Superior temporal gyrus (tissue), 1 donor: ENCODE measurements around the gene RASGRF1.
"Not testable (repeated sequence)": the region's sequence is repeated elsewhere in the genome, so short reads cannot be mapped to it uniquely, and the experiment has no call there.

ENCODE experiments used
- DNase-seq: peaks from one replicate; pipeline ENCODE4 v3.0.0-alpha.2; 2016; ENCODE audit errors: extremely low spot score

The RASGRF1 gene

DNA sequence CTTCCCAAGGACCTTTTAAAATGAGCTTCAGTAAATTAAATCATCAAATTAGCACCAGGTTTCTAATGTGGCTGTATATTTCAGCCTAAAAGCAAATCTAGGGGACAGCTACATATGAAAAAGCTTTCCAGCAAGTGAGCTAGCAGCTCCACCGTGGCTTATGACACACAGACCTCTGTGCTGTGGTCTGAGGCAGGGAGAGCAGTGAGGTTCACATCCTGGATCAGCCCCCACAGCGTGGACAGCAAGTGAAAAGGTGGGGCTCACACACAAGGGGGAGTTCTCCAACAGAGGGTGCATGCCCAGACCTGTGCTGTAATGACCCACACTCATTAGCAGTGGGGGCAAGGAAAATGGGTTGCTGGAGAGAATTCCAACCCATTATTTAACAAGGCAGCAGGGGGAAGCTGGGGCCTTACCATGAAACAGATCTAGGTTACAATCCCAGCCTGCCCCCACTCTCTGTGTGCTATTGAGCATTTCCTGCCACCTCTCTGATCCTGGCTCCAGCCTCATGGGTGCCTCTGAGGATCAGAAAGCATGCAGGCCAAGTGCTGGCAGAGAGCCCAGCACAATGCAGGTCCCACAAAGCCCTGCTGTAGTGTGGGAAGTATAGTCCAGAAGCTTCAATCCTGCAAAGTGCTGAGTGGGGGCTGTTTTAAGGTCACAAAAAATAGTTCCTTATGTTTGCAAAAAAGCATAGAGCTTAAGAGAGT is 48.2 kb downstream of the RASGRF1 start:
- DNase-seq, result no peak

DNA sequence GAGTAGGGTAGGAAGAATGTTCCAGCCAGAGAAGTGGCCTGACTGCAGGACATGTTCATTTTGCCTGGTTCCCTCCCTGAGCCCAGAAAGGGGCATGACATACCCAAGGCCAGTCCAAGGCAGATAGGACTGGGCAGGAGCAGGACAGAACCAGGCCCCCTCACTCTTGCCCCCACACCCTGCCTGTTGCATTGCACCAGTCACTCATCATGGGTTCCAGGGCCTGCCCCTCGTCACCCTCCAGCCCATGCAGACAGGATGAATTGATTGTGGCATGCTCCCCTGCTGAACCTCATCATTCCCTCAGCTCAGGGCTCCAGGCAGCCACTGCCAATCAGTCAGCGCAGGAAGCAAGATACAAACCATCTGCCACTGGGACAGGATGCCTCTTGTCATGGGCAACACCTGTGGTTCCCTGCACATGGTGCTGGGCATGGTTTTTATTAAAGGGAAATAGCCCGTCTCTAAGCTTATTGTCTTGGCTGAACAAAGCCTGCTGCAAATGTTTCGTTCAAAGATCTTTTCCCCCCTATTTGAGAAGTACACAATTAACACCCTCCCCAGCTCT is 48.9 kb downstream of the RASGRF1 start:
- no peak for DNase-seq

- no peak for DNase-seq
Observed at GRCh38 chr15:79037848-79038247, 52.7 kb downstream of the RASGRF1 start.

DNA sequence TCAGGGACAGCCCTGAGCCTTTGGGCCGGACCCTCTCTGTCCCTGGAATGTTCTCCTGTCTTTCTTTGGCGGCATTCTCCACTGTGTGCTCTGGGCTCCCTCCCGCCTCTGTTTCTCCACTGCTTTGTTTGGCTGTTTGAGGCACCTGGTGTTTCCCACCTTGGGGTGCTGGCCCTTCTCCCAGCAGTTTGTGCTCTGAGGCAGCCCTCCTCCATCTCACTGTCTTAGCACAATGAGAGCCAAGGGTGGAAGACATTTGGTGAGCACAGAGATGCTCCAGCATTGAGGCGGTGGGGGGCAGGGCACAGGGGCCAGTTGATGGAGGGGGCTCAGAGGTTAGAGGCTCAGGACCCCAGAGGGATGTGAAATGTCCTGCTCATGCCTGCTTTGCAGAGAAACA is 54.3 kb downstream of the RASGRF1 start:
- no peak for DNase-seq

- DNase-seq, result no peak
Observed at GRCh38 chr15:79035814-79036213, 54.8 kb downstream of the RASGRF1 start.

GRCh38 chr15:79035111-79035601 is 55.4 kb downstream of the RASGRF1 start:
- no peak for DNase-seq

- no peak for DNase-seq
Observed at GRCh38 chr15:79034284-79034683, 56.3 kb downstream of the RASGRF1 start.

GRCh38 chr15:79032656-79033055 is 57.9 kb downstream of the RASGRF1 start:
- DNase-seq, result no peak

DNA sequence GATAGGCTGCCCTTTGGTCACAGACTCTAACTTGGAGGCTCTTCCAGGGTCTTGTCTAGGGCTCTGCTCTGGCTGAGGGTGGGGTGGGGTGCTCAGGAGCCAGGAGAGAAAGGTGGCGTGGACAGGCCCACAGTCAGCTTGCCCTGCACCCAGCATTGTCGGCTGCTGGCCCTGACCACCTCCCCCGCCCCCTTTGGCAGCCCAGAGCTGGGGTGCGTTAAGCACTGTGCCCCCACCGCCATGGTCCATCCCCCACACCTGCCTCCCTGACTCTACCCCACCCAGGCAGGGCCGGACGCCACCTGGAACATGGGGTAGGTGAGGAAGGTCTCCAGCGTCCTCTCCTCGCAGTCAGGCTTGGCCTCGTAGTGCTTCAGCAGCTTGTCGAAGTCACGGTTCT is 58.8 kb downstream of the RASGRF1 start:
- DNase-seq, result no peak

DNA sequence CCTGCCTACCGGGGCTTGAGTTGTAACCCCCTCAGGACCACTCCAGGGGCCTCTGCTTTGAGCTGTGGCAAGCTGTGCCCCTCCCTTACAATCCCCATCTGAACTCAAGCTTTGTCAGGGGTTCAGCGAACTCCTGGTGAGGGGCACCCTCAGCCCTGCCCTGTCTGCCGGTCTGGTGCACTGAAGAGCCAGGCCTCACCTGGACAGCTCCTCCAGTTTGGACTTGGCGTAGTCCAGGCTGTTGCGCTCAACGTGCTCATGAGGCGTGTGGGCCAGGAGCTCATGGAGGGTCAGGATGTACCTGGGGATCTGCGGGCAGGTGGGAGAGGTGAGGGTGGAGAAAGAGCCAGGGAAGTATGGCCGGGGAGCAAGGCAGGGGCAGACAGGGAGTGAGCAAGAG is 59.4 kb downstream of the RASGRF1 start:
- no peak for DNase-seq

DNA sequence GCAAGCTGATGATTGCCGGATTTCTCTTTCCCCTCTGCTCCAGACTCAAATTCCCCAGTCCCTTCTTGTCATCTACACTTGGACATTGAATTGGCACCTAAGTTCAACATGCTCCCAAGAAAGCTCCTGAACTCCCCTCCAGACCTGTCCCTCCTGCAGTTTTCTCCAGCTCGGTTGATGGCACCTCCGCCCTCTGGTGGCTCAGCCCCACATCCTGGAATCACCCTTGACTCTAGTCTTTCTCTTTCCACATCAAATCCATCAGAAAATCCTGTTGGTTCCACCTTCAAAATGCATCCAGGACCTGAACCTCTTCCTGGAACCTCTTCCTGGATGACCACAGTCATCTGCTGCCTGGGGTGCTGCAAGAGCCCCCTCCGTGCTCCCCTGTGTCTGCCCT is 60.1 kb downstream of the RASGRF1 start:
- DNase-seq, result no peak

- DNase-seq, result peak; percentile 82
Observed at GRCh38 chr15:79028411-79028964, 62.1 kb downstream of the RASGRF1 start.

- no peak for DNase-seq
Observed at GRCh38 chr15:79027532-79028410, 62.8 kb downstream of the RASGRF1 start.

DNA sequence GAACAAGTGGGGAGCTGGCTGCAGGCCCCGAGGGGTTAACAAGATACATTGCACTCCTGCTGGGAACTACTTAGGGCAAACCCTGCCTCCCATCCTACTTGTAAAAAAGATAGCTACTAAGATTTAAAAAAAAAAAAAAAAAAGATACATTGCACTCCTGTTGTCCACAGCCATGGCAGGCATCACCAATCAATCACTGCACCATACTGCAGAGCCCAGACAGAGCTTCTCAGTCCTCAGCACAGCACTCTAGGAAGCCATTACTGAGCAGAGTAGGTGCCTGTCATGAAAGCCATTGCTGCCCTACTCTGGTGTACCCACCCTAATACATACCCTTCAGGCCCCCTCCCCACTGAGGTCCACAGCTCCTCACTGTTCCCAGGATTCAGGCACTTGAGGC is 64.8 kb downstream of the RASGRF1 start:
- DNase-seq, result no peak

DNA sequence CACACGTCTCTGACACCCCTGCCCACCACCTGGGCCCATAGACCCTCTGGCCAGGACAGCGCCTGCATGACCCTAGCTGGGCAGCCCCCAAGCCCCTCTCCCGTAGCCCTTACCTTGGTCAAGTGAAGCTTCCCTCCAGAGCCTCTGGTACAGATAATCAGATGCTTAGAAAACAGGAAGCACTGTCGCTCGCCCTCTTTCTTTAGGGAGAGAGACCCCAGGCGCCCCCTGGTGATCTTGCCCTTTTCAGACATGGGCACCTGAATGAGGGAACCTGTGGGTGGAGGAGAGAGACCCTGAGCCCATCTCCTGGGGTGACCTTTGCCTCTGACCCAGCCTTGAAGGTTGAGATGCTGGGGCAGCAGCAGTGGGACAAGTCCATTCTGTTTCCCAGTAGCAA is 65.4 kb downstream of the RASGRF1 start:
- no peak for DNase-seq

GRCh38 chr15:79024493-79024892 is 66.1 kb downstream of the RASGRF1 start:
- DNase-seq, result not testable (repeated sequence)

DNA sequence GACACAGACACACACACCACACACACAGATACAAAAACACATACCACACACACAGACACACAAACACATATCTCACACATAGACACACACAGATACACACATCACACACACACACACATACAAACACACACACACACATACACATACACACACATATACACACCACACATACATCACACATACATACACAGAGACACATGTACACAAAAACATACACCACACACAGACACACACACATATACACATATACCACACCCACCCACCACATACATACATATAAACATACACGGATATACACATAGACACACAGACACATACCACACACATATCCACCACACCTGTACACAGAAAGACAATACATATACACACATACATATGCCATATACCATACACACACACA is 66.7 kb downstream of the RASGRF1 start:
- DNase-seq, result no peak

DNA sequence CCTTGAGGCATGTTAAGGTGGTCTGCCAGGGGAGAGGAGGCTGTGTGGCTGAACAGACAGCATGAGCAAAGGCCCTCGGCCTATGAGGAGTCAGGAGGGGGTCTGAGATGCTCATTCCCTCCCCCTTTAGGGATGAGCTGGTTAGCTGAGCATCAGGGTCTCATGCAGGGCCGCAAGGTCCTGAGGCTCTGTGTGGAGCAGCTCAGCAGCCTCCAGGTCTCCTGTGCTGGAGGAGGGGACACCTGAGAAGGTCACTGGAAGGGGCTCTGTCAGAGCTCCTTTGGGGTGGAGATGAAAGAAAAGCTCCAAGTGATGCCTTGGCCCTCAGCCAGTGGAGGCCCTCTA is 67.1 kb downstream of the RASGRF1 start:
- no peak for DNase-seq

DNA sequence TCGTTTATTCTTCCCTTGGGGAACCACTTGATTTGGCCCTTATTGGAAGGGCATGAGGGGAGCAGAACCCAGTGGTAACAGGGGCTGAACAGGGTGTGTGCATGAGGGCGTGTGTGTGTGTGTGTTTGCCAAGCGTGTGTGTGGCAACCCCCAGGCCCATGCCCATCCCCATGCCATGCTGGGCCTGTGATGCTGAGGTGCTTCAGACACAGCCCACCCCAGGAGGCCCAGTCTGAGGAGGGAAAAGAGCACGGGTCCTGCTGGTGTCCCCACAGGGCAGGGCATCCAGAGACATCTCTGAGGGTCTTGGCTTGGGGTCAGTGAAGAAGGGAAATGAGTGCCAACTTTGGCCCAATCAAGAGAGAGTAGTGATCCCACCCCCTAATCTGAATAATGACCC is 71.6 kb downstream of the RASGRF1 start:
- DNase-seq, result no peak

DNA sequence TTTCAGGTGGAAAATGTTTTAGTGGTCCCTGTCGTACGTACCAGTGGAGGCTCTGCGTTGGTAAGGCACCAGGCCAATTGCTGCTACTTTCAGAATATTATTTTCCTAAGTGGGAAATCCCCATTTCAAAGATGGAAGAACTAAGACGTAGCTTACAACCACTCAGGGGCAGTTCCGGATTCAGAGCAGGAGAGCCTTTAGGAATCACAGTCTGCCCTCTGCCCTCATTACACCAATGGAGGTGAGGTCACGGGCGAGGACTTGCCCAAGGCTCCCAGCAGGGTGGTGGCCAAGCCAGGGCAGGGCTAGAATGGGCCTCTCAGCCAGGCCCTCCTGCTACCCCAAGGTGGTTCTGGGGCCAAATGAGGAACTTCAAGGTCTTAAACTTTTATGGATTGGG is 72.6 kb downstream of the RASGRF1 start:
- no peak for DNase-seq

- DNase-seq, result no peak
Observed at GRCh38 chr15:79016527-79017170, 73.9 kb downstream of the RASGRF1 start.

GRCh38 chr15:79015416-79015815 is 75.2 kb downstream of the RASGRF1 start:
- no peak for DNase-seq
